UCSD-AML1 (cell line): ENCODE results near the gene GALNT1.
A peak's percentile ranks its signal among the peaks of the same experiment; 100 is the strongest.
"Not testable (repeated sequence)": the region's sequence is repeated elsewhere in the genome, so short reads cannot be mapped to it uniquely, and the experiment has no call there.

Experiments used
- DNase-seq: peaks from one replicate; lab custom pipeline; 2025; ENCODE audit not compliant: unreplicated experiment; lab: John Stamatoyannopoulos, UW

GALNT1 gene

GRCh38 chr18:35581546-35581897 lies at the start of gene GALNT1:
Gene GALNT1 (plus strand): TSS chr18:35581740. CDS start chr18:35654663, 72,923 bp downstream.
- DNase-seq = peak; percentile 28

DNA sequence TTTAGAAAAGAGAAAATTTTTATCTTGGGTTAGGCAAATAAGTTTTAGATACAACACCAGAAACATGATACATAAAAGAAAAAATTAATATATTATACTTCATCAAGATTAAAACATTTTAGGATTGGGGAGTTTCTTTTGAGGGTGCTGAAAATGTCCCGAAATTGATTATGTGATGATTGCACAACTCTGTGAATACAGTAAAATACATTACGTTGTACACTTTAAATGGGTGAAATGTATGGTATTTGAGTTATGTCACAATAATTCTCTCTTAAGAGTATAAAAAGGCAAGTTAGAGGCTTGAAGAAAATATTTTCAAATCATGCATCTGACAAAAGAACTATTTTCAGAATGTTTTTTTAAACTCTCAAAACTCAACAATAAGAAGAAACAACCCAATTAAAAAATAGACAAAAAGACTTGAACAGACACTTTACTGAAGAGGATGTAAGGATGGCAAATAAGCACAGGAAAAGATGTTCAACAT lies 47.6 kb upstream of the GALNT1 start:
- DNase-seq = no peak

DNA sequence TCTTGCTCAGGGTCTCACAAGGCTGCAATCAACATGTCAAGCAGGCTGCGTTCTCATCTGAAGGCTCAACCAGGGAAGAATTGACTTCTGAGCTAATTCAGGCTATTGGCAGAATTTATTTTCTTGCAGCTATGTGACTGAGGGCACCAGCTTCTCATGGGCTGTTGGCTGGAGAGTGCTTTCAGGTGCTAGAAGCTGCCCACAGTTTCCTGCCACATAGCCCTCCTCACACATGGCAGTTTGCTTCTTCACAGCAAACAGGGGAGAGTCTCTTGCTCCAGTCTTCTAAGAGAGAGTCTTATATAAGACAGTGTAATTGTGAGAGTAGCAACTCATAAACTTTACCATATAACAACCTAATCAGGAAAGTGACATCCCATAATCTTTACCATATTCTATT lies 46.2 kb upstream of the GALNT1 start:
- no peak for DNase-seq

GRCh38 chr18:35542356-35542755 lies 39.2 kb upstream of the GALNT1 start:
- no peak for DNase-seq

GRCh38 chr18:35547008-35547605 lies 34.4 kb upstream of the GALNT1 start:
- DNase-seq = no peak

DNA sequence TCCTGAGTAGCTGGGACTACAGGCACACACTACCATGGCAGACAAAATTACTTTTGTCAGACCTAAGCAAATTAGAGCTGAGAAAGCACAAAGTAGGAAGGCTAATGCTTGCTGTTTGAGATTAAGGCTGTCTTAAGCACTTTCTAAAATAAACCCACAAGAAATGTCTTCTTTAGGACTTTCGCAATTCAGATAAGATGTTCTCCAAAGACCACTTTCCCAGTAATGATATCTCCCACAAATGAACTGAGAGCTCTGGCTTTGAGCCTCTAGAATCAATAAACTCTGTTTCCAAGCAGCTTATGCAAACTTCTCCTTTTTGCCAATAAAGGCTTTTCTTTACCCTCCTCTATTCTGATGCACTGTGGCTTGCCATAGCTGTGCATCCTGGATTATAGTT lies 32.0 kb upstream of the GALNT1 start:
- no peak for DNase-seq

GRCh38 chr18:35553300-35553699 lies 28.2 kb upstream of the GALNT1 start:
- DNase-seq = no peak

DNA sequence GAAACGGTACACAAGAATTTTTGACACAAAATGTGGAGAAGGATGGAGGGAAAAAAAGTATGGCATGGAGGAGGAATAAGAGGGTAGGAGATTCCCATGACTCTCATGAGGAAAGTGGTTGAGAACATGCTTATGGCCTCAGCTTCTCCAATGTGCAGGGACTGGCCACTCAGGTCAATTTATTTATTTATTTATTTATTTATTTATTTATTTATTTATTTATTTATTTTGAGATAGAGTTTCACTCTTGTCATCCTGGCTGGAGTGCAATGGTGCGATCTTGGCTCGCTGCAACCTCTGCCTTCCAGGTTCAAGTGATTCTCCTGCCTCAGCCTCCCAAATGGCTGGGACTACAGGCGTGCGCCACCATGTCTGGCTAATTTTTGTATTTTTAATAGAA lies 26.0 kb upstream of the GALNT1 start:
- not testable (repeated sequence) for DNase-seq

- DNase-seq = no peak
Observed at GRCh38 chr18:35559867-35560266, 21.7 kb upstream of the GALNT1 start.

- no peak for DNase-seq
Observed at GRCh38 chr18:35564795-35565453, 16.6 kb upstream of the GALNT1 start.

- DNase-seq = no peak
Observed at GRCh38 chr18:35566019-35566418, 15.5 kb upstream of the GALNT1 start.

GRCh38 chr18:35570182-35570581 lies 11.4 kb upstream of the GALNT1 start:
- no peak for DNase-seq

GRCh38 chr18:35571138-35571537 lies 10.4 kb upstream of the GALNT1 start:
- no peak for DNase-seq

GRCh38 chr18:35572644-35573043 lies 8.9 kb upstream of the GALNT1 start:
- DNase-seq = no peak

DNA sequence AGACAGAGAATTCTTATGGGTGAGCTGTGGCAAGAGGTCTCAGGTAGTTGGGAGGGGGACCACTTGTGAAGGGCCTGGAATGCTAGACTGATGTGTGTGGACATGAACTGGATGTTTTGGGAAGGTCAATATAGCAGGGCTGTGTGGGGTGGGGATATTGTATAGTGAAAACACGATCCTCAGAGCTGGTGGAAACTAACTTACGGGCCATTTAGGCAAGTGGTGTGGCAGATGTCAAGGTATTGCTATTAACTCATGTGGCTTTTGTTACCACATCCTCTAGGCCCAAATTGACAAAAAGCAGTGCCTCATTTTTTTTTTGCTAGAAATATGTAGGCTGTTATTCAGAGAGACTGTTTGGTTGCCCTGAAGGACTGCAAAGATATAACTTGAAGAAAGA lies 8.0 kb upstream of the GALNT1 start:
- no peak for DNase-seq

DNA sequence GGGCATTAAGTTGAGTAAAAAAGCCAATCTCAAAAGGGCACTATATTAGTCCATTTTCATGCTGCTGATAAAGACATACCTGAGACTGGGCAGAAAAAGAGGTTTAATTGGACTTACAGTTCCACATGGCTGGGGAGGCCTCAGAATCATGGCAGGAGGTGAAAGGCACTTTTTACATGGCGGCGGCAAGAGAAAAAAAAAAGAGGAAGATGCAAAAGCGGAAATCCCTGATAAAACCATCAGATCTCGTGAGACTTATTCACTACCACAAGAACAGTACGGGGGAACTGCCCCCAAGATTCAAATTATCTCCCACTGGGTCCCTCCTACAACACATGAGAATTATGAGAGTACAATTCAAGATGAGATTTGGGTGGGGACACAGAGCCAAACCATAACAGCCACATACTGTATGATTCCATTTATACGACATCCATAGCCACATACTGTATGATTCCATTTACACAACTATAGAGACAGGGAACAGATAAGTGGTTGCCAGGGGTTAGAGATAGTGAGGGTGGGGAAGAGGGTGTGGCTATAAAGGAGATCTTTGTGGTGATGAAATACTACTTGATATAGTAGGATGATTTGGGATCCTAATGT lies 5.2 kb upstream of the GALNT1 start:
- DNase-seq = not testable (repeated sequence)

- no peak for DNase-seq
Observed at GRCh38 chr18:35577045-35577848, 4.3 kb upstream of the GALNT1 start.

DNA sequence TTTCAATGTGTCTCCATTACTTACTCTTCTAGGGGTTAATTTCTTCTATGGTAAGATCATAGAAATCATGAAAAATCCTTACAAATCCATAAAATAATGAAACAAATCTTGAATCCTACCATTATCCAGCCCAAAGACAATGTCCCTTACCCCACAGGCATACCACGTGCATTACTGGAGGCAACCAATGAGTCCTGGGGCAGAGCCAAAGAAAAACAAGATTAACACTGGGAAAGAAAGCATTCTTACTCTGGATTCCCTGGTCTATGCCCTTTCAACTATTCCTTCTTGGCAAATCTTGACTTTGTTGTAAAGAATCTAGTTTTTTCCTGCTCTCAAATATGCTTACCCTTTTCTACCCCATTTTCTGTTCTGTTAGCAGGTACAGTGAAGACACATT lies 3.1 kb upstream of the GALNT1 start:
- no peak for DNase-seq

GRCh38 chr18:35578936-35579335 lies 2.6 kb upstream of the GALNT1 start:
- DNase-seq = no peak

DNA sequence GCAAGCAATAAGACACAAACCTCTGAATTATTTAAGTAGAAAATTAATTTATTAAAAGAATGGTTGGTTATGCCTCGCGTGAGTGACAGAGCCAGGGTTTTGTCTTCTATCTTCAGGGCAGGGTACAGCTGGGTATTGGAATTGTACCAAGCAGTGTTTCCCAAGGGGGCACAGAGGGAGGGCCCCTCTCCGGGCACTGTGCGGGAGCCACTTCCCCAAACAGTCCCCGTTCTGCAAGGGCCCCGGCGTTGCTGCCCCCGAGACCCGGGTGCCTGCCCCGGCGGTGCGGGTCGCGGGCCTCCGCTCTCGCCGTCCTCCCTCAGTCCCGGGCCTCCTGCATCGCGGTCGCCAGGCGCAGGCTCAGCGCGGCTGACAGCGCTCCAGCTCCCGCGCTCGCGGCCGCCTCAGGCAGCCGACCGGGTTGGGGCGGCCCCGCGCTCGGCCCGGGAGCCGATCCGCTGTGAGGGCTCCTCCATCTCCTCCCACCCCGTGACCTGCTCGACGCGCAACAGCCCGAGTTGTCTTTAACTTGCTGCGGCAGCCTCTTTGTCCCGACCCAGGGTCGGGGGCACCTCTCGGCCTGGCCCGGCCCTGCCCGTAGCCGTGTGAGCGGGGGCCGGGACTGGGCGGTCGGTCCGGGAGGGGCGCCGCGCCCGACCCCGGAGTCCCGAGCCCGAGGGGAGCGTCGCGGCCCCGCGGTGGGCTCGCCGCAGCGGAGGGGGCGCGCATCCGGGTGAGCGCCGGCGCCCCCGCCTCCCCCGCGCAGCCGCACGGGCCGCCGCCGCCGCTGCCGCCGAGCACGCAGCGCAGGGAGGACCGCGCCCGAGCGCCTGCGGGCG lies 620 bp upstream of the GALNT1 start:
- peak; percentile 65 for DNase-seq
